NCI-H446 (cell line): ENCODE results near the gene NAV2.
"Not testable (repeated sequence)": the region's sequence is repeated elsewhere in the genome, so short reads cannot be mapped to it uniquely, and the experiment has no call there.

ENCODE experiments used
- DNase-seq, 2 experiments: peaks; one replicate each; lab custom pipeline; 2025; lab: John Stamatoyannopoulos, UW

NAV2 gene

DNA sequence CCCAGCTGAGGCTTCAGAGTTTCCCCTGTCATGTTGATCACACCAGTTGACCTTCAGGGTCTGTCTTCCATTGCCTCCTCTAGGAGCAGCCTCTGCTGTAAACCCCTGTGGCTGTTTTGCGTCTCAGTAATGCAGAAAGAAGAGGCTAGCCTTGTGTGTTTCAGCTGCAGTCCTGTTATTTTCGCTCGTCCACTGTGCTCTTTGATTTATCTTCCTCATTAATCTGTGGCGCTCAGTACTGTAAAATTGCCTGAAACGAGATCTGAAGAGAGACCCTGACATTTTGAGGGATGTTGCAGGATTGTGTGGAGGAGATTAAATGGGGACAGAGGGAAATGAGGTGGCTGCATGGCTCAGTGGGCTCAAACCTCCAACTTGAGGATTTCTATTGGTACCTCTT, 283.9 kb downstream of the NAV2 start:
- no peak for DNase-seq

DNA sequence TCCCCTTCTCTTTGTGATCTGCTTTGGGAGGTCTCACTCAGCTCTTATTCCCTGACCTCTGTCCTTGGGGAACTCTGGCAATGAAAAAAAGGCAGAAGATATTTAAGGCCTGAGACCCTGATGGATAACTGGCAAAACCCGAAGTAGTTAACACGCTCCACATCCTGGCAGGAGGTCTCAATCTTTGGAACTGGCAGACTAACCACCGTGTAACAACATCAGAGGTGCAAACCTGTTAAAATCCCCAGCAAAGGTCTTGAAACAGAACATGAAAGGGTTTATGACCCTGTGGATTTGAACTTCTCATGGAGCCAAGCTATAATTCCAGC, 287.3 kb downstream of the NAV2 start:
- DNase-seq, result no peak

DNA sequence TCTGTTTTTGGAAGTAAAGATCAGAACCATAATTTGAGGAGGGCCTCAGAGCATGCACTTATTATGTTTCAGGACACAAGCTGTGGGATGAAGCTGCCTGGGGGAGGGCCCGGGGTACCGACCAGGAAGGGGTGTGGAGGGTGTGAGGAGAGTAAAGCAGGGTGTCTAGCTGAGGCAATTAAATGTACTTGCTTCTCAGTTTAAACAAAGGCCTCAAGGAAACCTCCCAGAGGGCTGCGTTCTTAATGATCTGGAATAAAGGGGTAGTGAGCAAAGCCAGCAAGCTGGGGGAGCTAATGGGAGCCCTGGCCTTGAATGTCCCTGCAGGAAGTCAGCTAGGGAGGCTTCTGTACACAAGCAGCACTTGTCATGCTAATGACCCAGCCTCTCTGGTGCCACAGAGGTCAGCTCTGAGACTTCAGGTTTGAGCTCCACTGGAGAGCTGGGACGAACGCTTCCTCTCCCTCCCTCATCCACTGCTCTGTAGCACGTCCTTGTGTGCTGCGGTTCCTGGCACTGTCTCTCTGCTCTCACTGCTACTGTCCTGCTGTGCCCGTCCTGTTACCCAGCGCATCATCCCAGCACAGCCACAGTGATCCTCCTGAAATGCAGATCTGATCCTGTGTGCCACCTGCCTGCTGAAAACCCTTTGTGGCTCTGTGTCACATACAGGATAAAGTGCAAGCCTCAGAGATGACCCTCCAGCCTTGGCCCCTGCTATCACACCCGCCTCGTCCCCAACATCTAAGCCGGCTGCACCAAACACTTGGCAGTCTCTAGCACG, 287.9 kb downstream of the NAV2 start:
- DNase-seq, result peak; percentile 51 to 57

DNA sequence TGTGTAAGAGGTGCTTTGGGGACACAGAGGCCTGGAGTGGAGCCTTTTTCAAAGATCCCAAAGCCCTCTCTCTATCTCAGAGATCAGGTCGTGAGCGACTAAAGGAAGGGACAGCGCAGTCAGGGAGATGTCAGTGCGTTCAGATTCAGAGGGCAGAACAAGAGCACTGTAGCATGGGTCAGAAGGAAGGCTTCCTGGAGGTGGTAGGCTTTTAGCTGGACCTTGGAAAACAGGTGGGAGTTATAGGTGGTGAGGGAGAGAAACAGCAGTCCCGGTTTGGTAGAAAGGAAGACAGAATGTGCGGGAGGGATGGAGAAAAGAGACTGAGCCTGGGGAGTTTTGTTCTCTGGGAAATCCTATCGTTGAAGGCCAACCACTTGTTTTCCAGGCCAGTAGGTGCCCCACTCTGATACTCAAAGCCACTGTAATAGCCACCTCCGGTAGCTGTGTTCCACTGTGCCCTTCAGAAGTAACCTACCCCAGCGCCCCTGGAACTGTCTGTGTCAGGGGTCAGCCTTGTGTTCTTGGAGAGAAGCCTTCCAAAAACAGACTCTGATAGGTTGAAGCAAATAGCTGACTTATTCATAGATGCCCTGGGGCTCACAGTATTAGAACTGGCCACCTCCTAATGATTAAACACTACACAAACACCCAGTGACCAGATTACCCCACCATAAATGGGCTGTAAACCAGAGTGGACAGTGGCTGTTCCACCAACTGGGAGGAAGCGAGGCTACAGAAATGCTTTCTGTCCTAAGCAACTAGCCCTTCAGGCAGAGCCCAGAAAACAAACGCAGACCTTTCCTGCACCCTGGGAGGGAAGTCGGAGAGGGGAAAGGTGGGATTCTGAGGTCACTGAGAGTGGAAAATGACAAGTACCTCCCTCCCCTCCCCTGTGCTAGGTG, 289.9 kb downstream of the NAV2 start:
- DNase-seq, result no peak

DNA sequence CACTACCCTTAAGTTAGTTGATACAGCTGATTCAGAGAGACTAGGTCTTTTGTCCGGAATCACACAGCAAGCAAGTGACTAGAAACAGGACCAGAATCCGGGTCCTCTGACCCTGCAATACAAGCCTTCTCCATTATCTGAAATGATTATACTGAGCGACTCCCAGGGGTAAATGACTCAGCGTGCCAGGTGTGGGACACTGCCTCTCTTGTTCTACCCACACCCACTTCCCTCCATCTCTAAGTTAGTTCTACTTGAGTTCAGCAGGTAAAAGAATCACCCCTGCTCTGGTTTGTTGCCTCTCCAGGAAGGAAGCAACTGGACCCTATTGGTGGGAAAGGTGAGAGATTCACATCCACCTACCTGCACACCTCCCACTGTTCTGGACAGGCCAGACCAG, 290.7 kb downstream of the NAV2 start:
- DNase-seq, result no peak

DNA sequence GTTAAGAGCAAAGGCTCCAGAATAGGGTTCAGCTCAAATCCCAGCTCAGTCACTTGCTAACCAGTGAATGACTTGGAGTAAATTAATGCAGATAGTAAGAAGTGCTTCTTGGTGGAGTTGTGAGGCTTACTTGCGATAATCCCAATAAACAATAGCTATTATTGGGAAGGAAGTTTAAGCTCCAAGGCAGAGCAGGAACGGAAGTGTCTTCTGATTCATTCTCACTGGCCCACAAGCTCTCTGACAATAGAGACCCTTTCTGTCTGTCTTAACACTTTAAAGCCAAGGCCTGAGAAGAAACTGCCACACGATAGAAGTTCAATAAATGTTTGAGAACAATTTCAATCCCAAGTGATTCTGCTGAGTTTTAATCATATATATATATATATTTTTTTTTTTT, 292.2 kb downstream of the NAV2 start:
- no peak for DNase-seq

DNA sequence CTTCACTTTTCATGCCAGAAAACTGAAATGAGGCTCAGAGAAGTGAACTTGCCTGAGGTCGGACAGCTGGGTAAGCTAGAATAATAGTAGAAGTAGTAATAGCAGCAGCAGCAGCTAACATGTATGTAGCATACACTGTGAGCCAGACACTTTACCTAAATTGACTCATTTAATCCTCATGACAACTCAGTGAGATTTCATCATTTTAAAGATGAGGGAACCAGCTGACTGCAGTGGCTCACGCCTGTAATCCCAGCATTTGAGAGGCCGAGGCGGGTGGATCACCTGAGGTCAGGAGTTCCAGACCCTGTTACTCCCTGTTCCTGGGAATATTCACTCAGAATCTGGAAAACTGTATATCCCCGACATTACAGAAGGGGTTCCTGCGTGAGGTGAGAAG, 293.1 kb downstream of the NAV2 start:
- no peak for DNase-seq

DNA sequence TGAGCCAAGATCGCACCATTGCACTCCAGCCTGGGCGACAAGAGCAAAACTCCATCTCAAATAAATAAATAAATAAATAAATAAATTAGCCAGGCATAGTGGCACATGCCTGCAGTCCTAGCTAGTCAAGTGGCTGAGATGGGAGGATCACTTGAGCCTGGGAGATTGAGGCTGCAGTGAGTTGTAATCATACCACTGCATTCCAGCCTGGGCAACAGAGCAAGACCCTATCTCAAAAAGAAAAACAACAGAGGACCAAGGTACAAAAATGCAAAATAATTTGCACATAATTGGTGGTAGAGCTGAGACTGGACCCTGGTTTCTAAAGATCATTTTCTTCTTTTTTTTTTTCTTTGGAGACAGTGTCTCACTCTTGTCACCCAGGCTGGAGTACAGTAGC, 294.0 kb downstream of the NAV2 start:
- DNase-seq, result not testable (repeated sequence)

DNA sequence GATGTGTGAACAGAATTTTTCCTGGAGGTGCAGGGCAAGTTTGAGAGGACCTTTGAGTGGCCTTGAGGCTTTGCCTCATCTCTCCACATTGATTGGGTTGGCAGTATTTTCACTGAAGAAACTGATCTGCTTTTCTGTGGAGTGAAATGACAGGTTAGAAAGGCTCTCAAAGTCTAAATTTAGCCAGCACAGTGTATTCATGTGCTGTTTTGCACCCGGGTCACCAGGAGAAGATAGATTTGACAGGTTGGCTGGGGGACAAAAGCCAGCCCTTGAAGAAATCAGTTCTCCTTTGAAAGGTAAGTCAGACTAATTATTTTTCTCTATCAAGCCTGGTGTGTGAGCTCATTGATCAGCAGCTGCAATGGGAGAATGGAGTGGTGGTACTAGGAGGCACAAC, 294.7 kb downstream of the NAV2 start:
- DNase-seq, result no peak

DNA sequence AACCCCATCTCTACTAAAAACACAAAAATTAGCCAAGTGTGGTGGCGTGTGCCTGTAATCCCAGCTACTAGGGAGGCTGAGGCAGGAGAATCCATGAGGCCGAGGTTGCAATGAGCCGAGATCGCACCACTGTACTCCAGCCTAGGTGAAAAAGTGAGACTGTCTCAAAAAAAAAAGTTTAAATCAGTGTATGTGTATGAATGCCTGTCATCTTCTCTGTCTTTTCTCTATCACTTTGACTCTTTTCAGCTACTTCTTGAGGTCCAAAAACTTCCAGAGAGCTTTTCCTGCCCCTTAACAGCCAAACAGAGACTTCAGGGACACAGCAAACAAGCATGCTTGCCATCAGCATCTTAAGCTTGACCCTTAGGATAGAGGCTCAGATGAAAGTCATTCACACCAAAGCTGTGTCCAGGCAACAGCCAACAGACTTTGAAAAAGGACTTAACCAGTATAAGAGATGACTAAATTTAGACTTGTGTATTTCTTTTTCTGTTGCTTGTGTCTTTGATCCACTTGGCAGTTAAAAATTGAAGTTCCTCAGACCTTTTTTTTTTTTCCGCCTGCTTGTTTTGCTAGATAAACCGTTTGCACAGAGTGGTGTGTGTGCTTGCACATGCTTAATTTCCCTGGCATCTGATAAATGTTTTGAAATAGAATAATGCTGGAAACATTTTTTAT, 295.7 kb downstream of the NAV2 start:
- DNase-seq, result no peak

DNA sequence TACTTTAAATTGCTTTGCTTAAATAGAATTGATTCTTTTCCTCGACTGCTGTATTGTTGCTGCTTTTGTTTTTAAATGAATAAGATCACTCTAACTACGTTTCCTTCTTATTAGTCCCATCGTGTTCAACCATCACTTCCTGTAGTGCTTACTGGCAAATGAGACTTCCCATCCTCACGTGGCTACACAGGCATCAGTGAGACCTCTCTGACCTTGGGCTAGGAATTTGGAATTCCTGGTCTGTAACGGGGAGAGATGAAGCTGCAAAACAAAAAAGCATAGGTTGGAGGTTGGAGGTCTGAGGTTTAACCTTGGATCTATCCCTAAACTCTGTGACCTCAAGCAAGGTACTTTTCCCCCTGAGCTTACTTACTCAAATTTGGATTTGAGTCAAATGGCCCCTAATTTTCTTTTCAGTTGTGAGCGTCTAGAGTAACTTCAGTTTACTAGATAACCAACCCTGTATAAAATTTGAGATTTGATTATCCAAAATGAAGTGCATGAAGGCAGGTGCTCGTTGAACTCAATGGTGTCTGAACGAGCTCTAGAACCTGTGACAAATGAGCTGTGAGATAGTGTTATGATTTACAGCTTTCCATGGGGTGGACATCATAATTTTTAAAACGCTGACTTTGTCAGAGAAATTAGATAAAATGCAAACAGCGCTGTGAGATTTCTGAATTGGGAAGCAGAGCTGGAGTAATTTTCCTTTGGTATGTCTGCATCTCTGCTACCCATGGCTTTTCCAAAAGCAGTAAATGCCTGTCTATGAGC, 296.4 kb downstream of the NAV2 start:
- no peak for DNase-seq

DNA sequence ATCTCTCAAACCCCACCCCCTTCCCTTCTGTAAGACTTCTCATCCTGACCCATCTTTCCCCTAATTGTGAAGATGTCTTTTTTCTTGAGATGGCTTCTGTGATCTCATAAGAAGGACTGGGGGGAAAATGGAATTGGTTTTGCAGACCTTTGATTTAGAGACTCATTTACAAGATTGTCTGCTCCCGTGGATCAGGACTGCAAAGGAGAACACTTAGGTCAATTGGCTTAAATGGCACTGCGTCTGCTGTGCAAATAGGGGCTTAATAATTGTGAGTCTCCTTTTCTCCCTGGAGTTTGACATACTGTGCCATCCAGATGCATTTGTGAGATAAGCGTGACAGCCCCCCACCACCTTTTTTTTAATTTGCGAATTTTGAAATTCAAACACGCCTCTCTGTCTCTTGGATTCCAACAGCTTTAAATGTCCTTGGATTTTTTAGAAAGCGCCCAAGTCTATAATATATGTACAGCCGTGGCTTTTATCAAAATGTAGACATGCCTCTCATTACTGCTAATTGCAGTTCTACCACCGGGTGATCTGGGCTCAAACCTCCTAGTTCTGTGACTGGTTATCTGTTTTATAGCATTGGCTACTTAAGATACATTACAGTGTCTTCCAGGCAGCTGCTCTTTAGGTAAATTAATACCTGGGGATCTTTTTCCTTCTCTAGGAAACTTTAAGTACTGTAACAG, 297.7 kb downstream of the NAV2 start:
- no peak for DNase-seq

DNA sequence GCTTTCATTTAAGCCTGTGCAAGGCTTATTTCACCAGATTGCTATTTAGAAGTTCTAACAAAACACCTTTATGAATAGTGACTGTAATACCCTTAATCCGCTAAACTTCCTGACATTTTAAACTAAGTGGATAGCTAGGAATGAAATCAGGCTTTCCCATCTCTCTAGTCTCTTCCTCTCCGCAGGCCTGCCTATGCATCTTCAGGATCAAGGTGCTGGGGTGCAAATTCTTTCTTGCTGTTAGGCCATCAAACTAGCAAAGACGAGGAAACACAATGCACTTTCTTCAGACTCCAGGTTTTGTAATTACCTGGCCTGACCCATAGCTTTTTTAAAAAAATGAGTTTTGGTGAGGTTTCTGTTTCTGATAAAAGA, 298.2 kb downstream of the NAV2 start:
- DNase-seq, result no peak

DNA sequence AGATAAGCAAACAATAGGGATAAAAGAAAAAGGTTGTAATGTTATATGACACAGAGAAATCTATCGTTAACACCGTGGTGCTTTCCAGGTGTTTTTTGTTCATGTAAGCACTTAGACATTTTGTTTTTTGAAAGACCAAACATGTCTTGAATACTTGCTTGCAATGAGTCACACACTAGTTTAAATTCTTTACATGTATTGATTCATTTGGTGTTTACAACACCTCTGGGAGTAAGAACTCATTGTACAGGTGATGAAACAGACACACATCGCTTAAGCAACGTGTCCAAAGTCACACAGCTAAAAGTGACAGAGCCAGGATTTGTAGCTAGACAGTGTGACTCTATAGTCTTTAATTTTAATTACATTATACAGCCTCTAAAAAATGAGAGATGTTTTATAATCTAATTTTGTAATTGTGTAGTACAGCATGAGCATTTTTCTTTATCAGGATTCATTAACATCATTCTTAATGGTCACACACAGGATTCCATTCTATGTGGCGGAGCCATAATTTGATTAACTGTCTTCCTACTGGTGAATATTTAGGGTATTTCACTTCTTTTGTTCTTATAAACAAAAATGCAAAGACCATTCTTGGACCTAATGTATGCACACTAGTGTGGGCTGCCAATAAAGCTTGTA, 298.8 kb downstream of the NAV2 start:
- DNase-seq, result no peak

DNA sequence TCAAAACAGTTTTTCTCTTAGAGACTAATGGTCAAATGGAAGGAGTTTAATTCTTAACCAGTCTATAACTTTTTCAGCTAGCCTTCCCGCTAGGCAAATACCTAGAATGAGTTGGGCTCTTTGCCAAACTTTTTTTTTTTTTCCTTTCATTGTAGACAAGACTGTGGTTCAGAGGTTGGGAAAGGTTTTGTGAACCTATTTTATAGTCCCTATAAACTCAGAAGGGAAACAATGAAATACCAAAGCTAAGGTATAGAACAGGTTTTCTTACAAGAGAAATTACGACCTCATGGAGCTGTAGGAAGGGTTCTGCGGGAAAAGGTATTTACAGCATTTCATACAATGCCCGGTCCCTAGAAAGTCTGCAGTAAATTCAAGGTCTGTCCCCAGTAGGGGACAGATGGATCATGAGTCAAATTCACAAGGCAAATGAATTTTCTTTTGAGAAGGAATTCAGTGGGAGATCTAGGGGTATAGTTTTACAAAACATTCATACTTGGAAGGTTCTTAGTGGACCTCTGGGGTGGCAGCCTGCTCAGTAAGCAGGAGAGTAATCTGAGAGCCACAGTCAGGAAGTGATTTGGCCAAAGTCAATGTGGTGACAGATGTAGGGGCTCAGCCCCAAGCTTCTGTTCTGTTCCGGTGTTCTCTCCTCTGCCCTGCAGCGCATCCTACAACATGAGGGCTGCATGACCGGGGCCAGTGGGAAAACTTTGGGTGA, 300.9 kb downstream of the NAV2 start:
- DNase-seq, result peak; percentile 72 to 89

DNA sequence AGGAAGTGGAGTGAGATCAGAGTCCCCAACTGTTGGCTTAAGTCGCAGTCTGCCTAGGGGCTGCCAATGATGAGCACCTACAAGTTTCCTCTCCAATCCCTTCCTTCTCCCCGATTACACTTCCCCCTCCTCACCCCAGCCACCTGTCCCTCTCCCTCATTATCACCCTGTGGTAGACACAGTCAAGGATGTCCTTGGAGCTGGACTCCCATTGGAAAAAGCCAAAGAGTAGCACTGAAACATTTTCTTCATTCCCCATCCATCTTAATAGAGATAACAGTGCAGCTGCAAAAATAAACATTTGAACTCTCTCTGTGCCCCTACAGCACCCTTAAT, 301.4 kb downstream of the NAV2 start:
- DNase-seq, result no peak

DNA sequence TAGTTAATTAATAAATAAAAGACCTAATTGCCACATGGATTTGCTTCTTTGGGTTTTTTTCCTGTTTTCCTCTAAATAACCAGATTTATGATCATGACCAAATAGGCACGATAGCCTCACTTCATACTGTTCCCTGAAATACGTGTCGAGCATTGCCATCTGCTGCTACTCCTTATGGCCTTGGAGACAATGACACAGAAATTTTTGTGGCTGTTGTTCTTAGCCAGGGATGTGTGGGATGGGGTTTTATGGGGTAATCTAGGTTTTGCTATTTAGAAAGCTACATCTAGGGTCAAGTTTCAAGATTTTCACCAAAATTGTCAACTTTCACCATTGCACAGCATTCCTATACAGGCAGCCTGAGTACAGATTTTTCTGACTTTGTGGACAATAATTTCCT, 302.5 kb downstream of the NAV2 start:
- DNase-seq, result peak in 1 of 2 experiments; percentile 32

DNA sequence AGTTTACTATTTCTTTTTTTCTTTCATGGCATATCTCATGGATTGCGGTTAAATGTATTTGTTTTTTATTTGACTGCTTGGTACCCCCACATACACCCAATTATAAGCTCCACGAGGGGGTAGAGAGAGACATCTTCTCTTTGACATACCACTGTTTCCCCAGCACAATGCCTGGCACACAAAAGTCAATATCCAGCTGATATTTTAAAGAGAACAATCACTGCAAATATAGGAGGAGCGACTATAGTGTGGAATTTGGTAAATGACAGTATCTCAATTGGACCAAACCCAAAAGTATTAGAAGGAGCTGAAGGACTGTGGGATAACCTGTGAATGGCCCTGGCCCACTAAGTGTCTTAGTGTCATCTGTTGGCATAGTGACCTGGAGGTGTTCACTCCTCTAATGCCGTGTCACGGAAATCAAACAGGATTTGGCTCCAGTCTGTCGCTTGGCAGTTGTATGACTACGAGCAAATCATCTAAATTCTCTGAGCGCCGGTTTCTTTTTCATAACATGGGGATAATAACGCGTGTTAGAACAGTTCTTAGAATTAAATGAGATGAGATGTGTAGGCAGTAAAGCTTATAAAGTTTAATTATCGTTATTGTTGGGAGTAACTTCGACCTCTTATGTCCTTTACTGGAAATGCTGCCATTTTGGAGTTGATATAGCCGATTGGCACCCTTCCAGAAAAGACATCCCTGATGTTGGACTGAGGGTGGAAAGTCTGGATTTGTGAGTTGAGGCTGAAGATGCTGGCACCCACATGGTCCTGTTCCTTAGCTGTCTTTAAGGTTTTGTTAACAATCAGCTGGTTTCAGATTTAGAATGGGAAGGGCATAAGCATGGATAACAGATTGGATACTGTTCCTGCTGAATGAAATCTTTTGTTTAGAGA, 303.1 kb downstream of the NAV2 start:
- DNase-seq, result peak; percentile 33 to 86

DNA sequence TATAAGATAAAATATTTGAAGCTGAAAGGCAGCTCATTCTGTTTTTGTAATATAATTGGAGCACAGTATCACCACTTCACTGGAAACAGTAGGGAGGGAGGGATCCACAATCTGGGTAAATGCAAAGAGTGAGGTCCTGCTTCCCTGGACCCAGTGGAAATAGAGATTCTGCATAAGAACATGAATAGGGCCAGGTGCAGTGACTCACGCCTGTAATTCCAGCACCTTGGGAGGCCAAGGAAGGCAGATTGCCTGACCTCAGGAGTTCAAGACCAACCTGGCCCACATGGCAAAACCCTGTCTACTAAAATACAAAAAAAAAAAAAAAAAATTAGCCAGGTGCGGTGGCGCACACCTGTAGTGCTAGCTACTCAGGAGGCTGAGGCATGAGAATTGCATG, 303.9 kb downstream of the NAV2 start:
- no peak for DNase-seq
